A549 (cell line): ENCODE data around the gene PDGFB.

ENCODE experiments used
- NFE2L2 ChIP-seq: fragments of 150-350 bp; conservative IDR thresholded peaks from 2 replicates; pipeline ENCODE4 v1.6.1; 2014; ENCODE audit warnings: low read length
- TF ChIP-seq, protein P1 (sequence below): fragments of >200 bp; sonication (Bioruptor Twin); formaldehyde crosslinking; IDR thresholded peaks from 3 replicates; pipeline ENCODE4 v1.5.1; 2016
- TF ChIP-seq, protein P2 (sequence below): fragments of 250-450 bp; sonication (Bioruptor Pico); IDR thresholded peaks from 2 replicates; pipeline ENCODE4 v1.5.0; 2021; ENCODE audit warnings: mild to moderate bottlenecking, moderate library complexity, borderline replicate concordance

DNA sequence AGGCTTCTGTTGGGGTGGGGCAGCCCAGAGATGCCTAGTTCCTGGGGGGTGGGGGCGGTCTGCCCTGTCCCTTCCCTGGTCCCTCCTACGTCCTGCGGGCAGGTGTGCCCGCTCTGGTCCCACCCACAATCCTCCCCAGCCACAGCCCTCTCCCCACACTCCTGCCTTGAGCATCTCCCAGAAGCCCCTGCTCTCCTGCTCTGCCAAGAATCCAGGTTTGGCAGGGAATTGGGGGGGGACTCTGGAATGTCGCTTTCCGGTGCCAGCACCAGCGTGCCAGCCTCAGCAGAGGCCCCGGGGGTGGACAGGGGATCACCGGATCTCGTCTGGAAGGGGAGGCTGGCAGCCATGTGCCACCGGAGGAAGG is 11.4 kb upstream of the PDGFB start:
- TF ChIP-seq, protein P1, sequence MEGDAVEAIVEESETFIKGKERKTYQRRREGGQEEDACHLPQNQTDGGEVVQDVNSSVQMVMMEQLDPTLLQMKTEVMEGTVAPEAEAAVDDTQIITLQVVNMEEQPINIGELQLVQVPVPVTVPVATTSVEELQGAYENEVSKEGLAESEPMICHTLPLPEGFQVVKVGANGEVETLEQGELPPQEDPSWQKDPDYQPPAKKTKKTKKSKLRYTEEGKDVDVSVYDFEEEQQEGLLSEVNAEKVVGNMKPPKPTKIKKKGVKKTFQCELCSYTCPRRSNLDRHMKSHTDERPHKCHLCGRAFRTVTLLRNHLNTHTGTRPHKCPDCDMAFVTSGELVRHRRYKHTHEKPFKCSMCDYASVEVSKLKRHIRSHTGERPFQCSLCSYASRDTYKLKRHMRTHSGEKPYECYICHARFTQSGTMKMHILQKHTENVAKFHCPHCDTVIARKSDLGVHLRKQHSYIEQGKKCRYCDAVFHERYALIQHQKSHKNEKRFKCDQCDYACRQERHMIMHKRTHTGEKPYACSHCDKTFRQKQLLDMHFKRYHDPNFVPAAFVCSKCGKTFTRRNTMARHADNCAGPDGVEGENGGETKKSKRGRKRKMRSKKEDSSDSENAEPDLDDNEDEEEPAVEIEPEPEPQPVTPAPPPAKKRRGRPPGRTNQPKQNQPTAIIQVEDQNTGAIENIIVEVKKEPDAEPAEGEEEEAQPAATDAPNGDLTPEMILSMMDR, result no peak
- TF ChIP-seq, protein P2, sequence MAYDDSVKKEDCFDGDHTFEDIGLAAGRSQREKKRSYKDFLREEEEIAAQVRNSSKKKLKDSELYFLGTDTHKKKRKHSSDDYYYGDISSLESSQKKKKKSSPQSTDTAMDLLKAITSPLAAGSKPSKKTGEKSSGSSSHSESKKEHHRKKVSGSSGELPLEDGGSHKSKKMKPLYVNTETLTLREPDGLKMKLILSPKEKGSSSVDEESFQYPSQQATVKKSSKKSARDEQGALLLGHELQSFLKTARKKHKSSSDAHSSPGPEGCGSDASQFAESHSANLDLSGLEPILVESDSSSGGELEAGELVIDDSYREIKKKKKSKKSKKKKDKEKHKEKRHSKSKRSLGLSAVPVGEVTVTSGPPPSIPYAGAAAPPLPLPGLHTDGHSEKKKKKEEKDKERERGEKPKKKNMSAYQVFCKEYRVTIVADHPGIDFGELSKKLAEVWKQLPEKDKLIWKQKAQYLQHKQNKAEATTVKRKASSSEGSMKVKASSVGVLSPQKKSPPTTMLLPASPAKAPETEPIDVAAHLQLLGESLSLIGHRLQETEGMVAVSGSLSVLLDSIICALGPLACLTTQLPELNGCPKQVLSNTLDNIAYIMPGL (CRISPR knock-in tag), result no peak
- no peak for TF ChIP-seq NFE2L2
